Daoy (cell line): ENCODE measurements around the gene SHLD1. TPM values are rescaled to one million over a fixed set of nuclear protein-coding genes. Genes with fewer than 3 reads are reported as not detected.
A peak's percentile ranks its signal among the peaks of the same experiment; 100 is the strongest.

Experiments
- DNase-seq: peaks from one replicate; pipeline ENCODE4 v3.0.0-alpha.2; 2015; ENCODE audit warnings: low read depth
- total RNA-seq: library from RNA; depleted of rRNA; stranded (reverse); fragments of >200 nt; shearing (Covaris generic); gene quantifications from 2 replicates; pipeline ENCODE4 v1.2.3, GENCODE V29; 2014

SHLD1 gene
- total RNA-seq, 1 experiment from 2014 or later, result 3.0 TPM

GRCh38 chr20:5848711-5849505 is 98.7 kb downstream of the SHLD1 start:
- DNase-seq, result peak; percentile 48

DNA sequence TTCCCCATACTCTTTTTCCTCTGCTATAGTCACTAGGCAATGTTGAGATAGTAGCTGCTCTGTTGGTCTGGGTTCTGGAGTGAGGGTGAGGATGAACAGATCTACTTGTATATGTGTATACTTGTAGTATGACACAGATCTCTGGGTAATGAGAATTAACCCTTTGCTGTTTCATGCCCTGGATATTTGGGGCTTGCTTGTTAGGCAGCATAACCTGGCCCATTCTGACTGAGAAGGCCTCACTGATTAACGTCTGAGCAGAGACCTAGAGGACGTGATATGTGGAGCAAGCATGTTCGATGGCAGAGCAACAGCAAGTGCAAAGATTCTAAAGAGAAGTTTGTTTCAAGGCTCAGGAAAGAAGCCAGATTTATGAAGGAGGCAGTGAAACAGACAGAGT is 105.7 kb downstream of the SHLD1 start:
- DNase-seq, result no peak

DNA sequence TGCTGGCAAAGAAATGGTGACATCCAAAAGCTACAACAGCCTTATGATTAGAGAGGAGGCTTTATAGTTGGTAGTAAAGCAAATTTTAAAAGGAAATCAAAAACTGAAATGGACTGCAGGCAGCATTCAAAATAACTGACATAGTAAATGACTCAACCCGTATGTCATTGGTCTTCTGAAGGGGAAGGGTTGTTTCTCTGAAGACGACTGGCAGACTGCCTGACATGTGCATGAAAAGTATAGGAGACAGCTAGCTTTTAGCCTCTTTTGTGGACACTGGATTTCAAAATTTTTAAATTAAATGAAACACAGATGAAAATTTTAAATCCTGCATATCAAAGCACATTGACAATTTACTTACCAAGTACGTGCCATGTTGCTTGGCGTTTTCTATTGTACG is 109.4 kb downstream of the SHLD1 start:
- no peak for DNase-seq

DNA sequence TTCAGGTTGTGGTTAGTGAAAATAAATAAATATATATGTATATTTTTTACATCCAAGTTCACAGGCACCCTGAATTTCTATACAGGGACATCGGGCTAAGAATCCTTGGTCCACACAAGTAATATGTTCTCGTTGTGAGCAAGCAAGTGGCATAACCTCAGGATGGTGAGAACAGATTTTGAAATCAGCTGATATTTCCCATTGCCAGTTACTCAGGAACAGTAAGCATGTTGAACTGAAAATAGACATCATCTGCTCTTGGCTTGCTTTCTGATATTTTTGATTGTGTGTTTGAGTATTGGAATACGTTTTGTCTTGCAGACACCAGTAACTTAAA is 112.5 kb downstream of the SHLD1 start:
- no peak for DNase-seq

- DNase-seq, result peak; percentile 77
These were observed 113.0 kb downstream of the SHLD1 start for GRCh38 chr20:5863040-5863833.

DNA sequence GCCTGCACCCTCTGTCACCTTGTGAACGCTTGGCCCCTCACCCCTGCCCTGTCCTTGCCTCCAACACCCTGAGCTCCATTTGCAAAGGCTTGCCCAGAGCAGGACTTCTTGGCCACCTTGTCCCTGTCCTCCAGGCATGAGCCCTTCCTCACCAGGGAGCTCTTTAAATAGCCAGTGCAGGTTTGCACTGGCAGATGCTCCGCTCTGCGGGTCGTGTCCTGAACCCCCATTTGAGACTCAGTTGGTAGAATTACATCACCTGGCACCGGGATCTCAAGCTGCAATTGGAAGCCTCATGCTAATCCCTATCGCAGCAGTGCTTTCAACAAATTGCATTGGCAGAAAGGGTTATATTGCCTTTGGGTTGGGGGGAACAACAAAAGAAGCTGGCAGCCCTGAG is 114.2 kb downstream of the SHLD1 start:
- DNase-seq, result no peak

DNA sequence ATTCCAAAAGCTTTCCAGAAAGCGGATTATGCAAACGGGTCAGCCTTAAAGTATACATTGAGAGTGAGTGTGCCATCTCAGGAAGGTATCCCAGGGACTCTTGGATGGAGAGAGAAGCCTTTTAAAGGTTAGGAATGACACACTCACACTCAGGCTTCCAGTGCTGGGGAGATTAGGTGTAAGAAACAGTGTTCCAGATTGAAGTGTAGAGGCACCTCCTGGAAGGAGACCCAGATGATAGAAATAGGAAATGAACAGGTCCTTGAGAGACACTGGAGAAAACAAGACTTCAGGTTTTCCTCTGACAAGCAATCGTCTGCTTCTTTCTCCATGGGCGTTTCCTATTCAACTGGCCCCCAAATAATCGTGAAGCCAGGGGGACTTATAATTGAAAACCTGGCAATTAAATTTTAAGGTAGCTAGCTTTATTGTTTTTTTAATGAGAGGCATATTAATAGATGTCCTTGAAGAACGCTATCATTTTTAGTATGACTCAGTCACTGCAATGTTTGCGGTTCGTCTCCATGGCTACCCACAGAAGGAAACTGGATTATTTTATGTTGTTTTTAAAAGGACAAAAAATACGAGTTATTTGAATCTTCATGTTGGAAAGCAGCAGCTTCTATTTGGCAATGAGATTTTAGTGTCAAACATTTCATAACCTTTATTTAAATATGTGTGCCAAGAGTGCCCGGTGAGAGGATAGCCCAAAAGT is 114.8 kb downstream of the SHLD1 start:
- peak; percentile 33 for DNase-seq

DNA sequence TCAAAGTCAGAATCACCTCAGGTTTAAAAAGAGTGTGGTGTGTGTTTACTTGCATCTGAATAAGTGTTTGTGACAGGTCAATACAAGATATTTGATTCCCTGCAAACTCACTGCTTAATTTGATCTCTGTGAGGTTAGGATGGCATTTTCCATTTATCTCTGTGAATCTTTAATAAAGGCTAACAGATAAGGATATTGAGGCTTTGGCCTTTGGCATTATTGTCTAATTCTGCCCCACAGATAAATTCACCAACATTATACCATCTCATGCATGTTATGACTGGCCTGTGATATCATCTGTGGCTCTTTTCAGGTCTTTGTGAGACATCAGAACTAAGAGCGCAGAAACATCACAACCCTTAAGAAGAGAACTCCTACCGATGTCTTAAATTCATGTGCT is 115.4 kb downstream of the SHLD1 start:
- no peak for DNase-seq

GRCh38 chr20:5870568-5870981 is 120.4 kb downstream of the SHLD1 start:
- DNase-seq, result no peak

- DNase-seq, result no peak
These were observed 121.5 kb downstream of the SHLD1 start for GRCh38 chr20:5871459-5872410.

- DNase-seq, result no peak
These were observed 126.9 kb downstream of the SHLD1 start for GRCh38 chr20:5877128-5877527.

GRCh38 chr20:5880326-5880725 is 130.1 kb downstream of the SHLD1 start:
- no peak for DNase-seq

- no peak for DNase-seq
These were observed 131.5 kb downstream of the SHLD1 start for GRCh38 chr20:5881703-5882102.

GRCh38 chr20:5882166-5882565 is 132.0 kb downstream of the SHLD1 start:
- DNase-seq, result no peak

GRCh38 chr20:5884465-5885335 is 134.5 kb downstream of the SHLD1 start:
- DNase-seq, result no peak

- no peak for DNase-seq
These were observed 135.7 kb downstream of the SHLD1 start for GRCh38 chr20:5885866-5886265.

DNA sequence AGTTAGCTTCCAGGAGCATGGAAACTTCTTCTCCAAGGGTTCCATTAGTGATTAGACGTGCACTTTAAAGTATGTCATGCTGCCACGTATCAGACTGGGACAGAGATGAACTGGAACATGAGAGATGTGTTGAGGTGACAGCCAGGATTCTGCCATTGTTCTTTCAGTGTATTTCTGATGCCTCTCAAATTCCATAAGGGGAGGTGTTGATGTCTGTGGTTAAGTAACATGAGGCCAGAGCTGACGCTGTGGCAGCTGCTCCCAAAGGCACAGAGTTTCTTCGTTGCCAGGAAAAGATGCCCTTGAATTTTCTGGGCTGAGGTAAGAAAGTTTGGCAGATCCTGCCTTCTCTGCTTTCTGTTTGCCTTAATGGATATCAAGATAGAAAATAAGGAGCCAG is 136.6 kb downstream of the SHLD1 start:
- peak; percentile 18 for DNase-seq

DNA sequence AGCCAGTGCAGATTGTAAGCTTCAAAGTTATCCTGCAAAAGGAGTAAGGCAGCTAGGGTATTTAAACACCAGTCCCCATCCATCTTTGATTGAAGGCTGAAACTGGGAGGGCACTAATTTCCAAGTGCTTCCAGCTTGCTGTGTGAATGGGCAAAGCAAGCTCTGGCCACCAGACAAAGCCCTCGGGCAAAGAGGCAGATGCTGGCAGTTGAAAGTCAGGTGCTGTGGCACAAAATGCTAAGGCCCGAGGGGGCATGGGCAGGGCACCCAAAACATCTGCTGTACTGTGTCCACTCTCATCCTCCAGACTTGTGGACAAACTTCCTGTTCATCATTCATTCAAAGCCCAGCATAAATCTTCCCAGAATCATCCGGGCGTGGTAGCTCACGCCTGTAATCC is 137.2 kb downstream of the SHLD1 start:
- DNase-seq, result no peak

GRCh38 chr20:5888041-5888440 is 137.8 kb downstream of the SHLD1 start:
- DNase-seq, result peak; percentile 23

DNA sequence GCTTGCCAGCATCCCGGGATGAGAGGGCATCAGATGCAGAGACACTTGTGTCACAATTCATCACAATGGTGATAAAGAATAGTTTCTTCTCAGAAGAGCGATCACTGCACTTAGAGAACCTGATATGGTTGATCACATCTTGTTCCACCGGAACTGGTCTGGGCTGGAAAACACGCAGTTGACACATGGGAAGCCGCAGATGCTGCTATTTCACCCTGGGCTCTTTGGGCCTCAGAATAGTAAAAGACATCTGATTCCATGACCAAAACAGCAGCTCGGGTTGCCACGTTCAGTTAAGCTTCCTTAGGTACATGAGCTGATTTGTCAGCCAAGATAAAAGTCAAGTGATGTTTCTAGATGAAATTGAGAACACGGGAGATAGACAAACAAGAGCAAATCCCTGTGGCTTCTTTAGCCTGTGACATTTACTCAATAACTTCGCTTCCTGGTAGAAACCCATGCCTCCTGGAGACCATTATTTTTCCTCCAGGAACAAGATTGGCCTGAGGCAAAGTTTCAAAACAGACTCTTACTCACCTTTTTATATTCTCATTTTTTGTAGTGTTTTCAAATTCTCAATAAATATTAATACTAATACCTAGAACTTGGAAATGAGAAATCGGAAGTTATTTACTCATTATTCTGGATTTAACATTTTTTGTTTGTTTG is 140.7 kb downstream of the SHLD1 start:
- no peak for DNase-seq
